Stimulated activated CD8-positive, alpha-beta memory T cell treated with anti-CD3 and anti-CD28 coated beads, Interleukin-4, amount 100 ng/mL, for 24 hours (primary cell): ENCODE data around the gene SUCLG2.

Source experiments
- DNase-seq: peaks from one replicate; pipeline ENCODE4 v3.0.0-alpha.2; 2020; ENCODE audit warnings: low read depth

SUCLG2 gene

DNA sequence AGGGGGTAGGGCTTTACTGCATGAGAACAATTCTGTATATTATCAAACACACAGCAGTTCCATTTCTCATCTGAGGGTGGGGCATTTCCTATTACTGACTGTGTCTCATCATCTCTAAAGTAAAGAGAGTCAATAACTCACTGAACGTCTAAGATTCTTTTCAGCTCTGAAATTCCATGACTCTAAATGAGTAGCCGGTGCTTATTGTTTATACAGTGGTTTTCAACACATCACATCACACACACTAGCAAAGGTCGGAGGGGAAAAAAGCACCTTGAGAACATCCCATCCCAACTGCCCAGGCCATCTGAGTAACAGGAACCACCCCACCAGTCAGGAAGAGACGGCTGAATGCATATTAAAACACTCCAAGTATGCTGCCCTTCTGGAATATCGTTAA, 196.0 kb downstream of the SUCLG2 start:
- DNase-seq, result no peak

DNA sequence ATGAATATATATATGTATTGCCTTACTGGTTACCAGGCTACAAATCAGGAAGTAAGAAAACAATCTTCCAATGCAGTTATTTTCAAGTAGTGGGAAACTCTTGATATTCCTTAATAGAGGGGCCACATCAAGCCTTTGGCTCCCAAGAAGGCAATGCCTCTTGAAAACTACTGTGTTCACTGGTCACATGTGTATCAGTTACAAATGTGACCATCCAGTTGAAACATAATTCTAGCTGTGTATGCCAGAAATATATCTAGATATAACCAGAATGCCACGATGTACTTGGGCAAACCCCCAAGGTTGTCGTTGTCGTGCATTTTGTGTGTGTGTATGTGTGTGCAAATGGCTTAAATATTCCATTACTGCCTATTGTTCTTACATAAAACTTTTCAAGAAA, 200.8 kb downstream of the SUCLG2 start:
- no peak for DNase-seq

DNA sequence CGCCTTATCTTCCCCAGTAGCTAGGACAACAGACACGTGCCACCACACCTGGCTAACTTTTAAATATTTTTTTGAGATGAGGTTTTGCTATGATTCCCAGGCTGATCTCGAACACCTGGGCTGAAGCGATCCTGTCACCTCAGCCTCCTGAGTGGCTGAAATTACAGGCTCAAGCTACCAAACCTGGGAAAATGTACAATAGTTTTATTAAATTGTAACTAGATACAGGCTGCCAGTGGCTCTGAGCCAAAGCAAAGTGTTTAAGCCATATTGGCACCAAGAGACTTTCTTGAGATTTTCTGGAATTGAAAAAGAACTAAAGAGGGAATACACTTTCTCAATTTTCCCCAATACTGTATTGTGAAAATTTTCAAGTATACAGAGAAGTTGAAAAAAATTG, 204.3 kb downstream of the SUCLG2 start:
- no peak for DNase-seq

DNA sequence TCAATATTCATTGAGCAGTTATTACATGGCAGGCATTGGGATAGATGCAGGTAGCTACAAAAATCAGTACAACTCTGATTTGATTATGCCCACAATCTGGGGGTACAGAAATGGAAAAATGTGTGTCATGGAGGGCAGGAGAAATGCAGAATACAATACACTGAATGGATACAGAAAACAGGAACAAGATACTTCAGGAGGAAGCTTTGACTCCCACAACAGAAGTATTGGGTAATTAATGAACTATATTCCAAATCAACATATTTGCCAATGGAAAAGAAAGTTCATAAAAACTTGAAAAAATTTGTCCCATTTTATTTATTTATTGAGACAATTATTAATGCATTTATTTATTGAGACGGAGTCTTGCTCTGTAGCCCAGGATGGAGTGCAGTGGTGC, 207.0 kb downstream of the SUCLG2 start:
- no peak for DNase-seq

DNA sequence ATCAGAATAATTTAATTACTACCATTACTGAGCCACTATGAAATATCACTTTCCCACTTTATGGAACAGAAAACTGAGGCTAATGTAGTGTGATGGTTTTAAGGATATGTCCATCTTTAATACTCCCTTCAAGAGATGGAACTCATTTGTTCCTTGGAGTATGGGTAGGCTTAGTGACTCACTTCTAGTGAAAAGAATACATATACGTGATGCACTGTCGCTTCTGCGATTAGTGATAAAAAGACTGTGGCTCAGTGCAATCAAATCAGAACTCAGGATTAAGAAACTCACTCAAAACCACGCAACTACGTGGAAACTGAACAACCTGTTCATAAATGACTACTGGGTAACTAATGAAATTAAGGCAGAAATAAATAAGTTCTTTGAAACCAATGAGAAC, 216.6 kb downstream of the SUCLG2 start:
- DNase-seq, result no peak

DNA sequence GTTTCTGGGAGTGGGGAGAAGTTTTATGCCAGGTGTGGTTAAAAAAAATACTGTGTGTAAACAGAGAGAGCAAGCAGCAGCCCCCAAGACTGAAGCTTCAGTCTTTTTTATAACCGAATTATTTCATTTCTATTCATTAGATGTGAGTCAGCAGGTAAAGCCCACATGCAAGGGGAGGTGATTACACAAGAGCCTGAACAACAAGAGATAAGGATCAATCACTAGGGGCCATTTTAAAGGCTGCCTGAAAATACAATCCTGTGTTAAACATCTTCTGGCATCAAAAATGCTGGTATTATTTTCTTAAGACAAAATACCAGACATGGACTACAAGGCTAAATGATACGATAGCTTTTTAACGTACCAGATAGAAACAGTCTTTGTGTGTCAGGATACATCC, 217.3 kb downstream of the SUCLG2 start:
- no peak for DNase-seq

DNA sequence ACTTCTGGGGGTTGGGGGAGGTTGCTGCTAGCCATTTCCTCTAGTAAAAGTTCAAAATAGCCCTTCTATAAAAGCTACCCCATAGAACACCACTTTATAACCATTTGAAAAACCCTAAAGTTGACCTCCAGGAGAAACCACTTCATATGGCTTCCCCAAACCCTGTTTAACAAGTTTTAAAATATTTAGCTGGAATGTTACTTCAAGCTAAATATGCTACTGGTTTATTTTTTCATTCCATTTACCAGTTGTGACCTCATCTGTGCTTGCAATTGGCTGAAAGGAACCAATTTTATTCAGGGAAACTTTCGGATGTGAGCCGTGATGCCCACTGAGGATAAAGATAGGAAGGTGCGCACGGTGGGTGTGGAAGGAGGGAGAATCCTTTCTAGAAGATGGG, 221.3 kb downstream of the SUCLG2 start:
- DNase-seq, result no peak

DNA sequence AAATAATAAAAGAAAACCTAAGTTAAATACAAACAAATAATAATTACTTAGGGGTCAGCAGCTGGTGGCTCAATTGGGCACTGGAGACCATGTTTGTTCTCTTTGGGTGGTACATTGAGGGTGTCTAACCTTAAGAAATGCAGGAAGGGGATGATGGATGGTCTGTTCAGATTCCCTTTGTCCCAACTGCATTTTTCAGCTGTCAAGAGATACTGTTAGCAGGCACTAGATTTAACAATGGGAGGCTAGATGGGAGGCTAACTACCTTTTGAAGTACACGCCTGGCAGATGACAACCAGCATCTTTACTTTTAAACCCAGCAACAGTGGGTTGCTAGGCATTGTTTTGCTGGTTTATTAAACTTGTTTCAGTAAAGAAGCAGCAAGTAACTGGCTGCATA, 222.5 kb downstream of the SUCLG2 start:
- DNase-seq, result no peak

DNA sequence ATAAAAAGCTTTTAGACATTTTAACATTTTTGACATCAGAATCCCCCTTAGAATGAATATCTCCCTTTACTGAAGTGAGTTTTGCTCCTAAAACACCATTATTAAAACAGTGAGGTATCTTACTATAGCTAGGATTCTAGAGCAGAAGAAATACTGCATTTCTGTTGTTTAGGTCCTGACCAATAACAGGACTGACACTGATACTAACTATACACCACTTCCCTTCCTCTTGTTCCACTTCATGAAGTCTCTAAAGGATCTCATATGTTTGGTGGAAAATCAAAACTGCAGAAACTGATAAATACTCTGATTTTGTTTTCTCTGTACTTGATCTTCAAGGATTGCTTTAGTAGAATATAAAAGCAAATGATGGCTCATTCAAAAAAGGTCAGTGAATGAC, 230.7 kb downstream of the SUCLG2 start:
- DNase-seq, result no peak

DNA sequence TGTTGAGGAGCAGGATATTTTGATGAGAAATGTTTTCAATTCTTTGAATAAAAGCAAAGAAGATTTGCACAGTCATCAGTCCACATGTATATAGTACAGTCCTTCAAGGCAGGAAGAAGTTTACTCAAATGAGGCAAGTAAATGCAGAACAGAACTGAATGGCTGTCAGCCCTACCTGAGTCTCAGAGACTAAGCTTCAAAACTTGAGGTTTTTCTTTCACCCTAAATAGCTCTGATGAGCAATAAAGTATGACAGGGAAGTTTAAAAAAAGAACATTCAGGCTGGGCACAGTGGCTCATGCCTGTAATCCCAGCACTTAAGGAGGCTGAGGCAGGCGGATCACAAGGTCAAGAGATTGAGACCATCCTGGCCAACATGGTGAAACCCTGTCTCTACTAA, 232.5 kb downstream of the SUCLG2 start:
- DNase-seq, result no peak

DNA sequence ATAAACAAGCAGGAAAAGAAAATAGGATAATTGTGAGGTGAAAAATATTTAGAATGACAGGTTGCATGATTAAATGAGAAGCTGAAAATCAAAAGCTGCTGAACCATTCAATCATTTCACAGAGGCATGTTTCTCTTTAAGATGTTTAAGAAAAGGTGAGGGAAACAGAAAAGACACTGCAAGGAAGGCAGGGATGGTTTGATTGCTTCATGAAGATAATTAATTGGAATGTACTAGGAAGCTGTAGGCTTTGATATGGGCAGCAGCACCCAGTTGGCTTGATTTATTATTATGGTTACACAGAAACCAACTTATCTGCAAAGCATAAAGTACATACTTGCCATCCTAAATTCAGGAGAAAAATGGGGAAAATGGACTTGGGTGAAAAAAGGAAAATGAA, 234.6 kb downstream of the SUCLG2 start:
- no peak for DNase-seq

DNA sequence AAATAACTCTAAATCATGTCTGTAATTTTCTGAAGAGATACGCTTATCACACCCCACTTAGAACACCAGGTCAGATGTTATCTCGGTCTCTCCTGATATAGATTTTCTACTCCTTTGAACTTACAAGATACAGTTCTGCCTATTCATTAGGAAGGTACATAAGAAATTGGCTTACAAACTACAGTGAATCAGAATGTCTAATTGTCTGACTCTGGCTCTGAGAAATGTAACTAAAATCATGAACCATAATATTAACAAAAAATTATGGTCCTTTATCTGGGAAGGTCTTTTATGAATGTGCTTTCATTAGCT, 235.2 kb downstream of the SUCLG2 start:
- no peak for DNase-seq

DNA sequence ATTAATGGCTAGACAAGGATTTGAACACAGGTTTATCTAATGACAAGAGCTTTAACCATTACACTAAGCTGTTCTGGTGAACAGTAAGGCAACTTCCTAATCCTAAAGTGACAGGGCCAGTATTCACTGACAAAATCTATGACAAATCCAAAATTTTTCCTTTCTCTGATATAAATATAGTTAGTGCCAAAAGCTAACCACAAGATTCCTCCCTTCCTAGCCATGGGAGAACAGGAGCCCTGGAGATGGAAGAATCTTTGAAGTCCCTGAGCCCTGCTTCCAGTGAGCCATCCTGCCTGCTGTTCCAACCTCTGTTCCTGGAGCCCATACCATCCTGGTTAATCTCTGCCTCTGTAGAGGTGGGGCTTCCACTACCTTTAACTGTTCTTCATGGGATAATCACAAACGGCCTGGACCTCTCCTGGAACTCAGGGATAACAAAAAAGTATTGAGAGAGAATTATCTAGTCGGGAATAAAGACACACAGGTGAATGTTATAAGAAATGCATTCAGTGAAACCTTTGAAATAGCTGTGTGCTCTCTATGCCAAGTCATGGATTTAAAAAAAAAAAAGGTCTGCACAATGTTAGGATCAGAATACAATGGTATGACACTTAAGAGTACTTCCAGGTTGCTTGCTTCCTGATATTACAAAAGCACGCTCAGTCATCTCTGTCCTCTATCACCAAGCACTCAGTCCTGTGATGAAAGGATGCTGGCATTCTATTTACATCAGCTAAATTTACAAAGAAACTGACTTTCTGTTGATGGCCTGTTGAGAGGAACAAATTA, 235.8 kb downstream of the SUCLG2 start:
- no peak for DNase-seq

DNA sequence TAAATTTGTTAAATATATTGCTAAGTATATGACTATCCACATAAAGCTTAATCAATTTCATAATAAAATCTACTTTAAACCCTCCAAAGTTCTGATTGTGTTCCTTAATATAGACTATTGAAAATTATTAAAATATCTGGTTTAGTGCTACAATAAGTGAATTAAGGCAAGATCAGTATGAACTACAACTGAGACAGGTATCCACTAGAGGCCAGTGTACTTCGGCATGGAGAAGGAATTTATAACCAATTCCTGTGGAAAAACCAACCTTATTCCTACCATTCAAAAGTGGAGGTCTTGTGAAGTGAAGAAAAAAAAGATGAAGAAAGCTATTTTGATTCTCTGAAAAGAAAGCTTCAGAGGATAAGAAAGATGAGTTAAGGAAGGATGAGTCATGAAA, 237.7 kb downstream of the SUCLG2 start:
- no peak for DNase-seq

DNA sequence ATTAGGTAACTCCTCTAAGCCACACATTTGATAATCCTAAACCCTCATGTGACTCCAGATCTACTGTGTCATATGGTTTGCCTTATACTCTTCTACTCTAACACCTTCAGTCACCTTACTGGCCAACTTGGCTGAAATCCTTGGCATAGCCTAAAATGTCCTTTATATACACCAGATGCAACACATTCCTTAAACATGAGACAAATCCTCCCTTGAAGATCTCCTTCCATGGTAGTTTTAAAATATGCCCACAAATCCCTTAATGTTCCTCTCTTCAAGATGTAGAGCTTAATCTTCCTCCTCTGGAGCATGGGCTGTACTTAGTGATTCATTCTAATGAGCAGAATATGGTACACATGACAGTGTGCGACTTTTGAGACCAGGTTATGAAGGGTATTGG, 238.9 kb downstream of the SUCLG2 start:
- DNase-seq, result no peak

DNA sequence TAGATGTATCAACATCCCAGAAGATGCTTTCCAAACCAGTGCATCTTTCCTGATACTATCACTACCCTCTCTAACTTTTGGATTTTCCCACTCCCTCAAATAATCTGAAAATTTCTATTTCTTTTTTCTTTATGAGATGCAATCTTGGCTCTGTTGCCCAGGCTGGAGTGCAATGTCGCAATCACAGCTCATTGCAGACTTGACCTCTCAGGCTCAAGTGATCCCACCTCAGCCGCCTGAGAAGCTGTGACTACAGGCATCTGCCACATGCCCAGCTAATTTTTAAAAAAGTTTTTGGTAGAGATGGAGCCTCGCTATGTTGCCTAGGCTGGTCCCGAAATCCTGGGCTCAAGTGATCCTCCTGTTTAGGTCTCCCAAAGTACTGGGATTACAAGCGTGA, 239.7 kb downstream of the SUCLG2 start:
- no peak for DNase-seq

DNA sequence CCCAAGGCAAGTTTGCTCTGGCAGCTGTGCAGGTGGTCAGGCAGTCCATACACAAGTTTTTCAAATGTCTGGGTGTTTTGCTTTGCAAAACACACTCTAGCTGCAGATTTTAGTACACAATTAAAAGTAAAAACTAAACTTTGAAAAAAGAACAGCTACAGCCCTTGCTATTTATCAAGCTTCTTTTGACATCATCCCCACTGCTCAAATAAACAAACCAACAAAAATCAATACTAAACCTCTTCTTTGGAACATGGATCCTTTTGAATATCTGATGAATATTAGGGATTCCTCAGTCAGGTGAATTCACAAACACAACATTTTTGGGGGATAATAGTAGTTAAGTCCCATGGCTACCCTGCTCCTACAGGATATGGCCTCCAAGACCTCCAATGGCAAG, 249.2 kb downstream of the SUCLG2 start:
- DNase-seq, result no peak

DNA sequence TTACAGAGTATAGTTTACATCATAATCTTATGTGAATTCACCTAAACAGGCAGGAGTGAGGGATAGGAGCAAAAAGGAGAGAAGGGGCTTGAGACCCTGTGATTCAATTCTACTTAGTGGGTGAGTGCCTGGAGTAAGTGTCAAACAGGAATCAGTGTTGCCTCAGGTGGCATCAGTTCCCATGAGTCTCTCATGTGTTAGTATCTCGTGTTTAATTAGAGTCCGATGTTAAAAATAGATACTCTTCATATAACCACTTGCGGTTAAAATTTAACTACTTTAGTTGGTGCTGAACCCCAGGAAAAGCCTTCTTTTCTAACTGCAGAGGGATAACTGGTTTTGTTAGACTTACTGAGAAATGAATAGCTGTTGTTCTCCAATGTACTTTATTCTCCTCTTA, 251.5 kb downstream of the SUCLG2 start:
- DNase-seq, result no peak

DNA sequence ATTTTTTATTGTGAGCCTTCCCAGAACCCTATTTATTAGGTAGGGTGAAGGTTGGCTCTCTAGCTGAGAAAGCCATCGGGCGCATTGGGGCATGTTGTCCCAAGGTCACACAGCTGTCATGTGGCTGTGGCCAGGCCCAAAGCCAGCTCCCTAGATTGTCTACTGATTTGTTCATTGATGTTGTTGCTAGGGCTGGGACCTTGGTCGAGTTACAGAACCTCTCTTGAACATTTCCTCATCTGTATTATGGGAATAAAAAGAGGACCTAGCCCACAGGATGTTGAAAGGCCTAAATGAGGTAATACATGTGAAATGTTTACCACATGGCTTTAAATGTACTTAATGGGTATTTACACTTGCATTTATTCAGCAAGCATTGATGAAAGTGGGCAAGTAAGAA, 252.5 kb downstream of the SUCLG2 start:
- no peak for DNase-seq

DNA sequence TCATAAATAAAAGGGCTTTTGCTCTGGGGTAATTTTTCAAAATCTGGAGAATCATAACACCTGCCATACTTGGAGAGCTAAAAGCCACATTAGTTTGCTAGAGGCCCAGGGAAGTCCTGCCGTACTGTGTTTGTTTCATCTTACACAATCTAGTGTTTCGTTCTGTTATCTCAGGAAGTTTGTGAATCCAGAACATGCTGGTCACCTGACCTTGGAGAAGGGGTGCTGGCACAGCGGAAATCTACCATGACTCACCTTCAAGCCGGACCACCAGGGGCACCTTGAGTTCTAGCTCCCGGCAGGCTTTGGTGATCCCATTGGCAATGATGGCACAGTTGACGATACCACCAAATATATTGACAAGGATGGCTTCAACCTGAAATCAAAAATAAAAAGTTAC, 253.9 kb downstream of the SUCLG2 start:
- no peak for DNase-seq

DNA sequence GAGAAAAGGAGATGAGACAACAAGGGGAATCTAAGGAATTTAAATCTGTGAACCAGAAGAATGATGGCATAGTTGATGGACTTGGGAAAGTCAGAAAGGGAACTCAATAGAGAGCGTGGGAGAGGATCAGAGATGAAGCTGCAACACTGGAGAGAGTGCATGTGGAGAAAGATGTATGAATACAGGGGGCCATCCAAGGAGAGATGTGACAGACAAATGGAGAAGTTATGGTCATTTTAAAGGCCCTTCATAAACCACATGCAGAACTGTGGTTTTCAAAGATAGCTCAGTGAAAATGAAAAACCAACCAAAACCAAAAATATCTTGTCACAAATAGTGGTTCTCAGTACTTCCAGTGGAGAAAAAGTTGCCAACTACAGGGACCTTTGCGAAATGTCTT, 265.2 kb downstream of the SUCLG2 start:
- no peak for DNase-seq

DNA sequence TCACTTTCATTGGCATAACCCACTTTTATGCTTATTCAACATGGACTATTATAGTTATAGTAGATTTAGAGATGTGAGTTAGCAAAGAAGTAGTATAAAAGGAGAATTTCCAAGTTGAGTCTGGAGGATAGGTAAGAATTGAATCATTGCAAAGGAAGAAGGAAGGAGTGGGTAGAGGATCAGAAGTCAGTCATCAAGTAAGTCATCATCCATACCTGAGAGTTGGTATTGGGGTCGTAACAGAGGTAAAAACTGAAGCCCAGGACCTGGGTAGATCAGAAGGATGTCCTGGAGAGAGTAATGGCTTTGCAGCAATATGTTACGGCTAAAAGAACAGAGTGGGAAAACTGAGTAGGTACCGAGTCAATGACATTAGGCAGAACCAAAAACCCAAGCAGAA, 265.7 kb downstream of the SUCLG2 start:
- DNase-seq, result no peak

DNA sequence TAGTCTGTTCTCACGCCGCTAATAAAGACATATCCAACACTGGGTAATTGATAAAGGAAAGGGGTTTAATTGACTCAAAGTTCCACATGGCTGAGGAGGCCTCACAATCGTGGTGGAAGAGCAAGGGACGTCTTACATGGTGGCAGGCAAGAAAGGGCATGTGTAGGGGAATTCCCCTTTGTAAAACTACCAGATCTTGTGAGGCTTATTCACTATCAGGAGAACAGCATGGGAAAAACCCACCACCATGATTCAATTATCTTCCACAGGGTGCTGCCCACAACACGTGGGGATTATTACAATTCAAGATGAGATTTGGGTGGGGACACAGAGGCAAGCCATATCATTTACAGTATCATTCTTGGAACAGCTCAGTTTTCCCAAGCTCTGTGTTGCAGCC, 268.0 kb downstream of the SUCLG2 start:
- no peak for DNase-seq

DNA sequence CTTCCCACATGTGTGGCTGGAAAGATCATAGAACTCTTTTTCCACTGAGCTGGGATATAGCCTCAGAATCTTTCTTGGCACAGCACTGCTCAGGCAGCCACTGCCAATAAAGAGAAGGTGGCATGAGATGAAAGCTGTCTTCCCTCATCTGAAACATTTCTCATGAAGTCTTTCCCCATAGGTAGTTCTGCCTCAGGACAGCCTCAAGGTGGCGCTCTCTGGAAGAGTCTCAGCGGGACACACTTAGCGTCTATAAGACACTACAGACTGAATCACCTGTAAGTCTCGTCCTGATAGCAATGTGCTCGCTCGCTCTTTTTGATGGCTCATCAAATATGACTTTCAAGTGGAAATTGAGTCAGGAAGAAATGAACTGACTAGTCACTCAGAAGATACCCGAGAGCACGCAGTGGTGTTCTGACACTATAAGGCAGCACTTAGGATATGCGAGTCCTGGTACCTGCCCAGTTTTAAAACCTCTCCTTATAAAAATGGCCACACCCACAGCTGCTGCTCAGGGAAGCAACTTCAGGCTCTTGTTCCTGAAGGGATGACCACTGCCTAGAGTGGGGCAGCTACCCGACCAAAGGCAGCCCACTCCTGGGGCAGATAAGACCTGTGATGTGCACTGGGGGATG, 269.5 kb downstream of the SUCLG2 start:
- DNase-seq, result peak; percentile 17
